Inferior parietal cortex (tissue), 1 donor: ENCODE results near the gene RUFY3.
A peak's percentile ranks its signal among the peaks of the same experiment; 100 is the strongest.
"Not testable (repeated sequence)": the region's sequence is repeated elsewhere in the genome, so short reads cannot be mapped to it uniquely, and the experiment has no call there.

ENCODE experiments used
- DNase-seq: peaks from one replicate; pipeline ENCODE4 v3.0.0-alpha.2; 2016; ENCODE audit errors: extremely low spot score

Gene RUFY3

GRCh38 chr4:70721747-70722146 lies at the start of gene RUFY3:
Gene RUFY3, plus strand, starts transcription at chr4:70721964. Its CDS starts 610 bp downstream, at chr4:70722574.
- DNase-seq = peak; percentile 93

GRCh38 chr4:70674191-70674590 lies 47.6 kb upstream of the RUFY3 start:
- DNase-seq = no peak

GRCh38 chr4:70674731-70675130 lies 47.0 kb upstream of the RUFY3 start:
- no peak for DNase-seq

- DNase-seq = no peak
These were observed 45.1 kb upstream of the RUFY3 start for GRCh38 chr4:70676554-70677090.

DNA sequence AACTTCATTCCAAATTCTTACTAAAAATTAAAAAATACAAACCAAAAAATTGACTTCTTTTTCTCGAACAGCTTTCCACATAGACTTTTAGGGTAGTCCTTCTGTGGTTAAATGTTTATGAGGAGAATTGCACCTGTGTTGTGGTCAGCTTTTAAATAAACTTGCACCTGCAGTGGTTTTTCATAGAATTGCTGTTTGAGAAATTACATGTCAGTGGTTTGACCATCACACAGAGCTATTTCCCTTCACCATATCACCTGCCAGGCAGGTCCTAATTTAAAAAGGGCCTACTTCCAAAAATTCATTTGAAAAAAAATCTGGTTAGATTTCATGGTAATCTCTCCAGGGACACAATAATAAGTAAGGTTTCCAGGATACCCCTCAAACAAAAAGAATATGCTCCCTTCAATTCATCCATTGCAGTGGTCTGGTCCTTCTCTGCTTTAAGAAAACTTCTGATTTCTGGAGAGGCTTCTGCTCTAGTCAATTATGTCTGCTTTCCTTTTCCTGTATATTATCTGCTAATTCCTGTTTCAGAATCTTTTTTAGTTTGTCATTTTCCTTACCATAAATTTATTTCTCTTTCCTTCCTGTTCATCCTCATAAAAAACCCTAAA lies 43.3 kb upstream of the RUFY3 start:
- no peak for DNase-seq

- no peak for DNase-seq
These were observed 40.8 kb upstream of the RUFY3 start for GRCh38 chr4:70680934-70681333.

DNA sequence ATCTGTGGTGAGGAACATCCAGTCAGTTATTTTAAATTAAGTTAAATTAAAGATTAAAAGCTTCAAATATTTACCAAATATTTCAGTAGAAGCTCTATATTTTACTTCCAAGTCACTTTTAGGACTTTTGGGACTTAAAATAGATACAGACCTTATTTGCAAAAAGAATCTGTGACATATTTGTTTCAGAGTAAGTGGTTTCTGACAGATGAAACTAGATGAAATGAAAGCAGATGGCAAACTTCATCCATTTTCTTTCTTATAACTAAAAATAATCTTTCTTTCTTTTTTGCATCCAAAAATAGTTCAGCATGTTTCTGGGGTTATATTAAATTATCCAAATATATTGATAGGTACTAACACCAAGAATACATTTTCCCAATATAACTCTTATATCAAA lies 40.1 kb upstream of the RUFY3 start:
- no peak for DNase-seq

GRCh38 chr4:70682142-70682541 lies 39.6 kb upstream of the RUFY3 start:
- DNase-seq = not testable (repeated sequence)

DNA sequence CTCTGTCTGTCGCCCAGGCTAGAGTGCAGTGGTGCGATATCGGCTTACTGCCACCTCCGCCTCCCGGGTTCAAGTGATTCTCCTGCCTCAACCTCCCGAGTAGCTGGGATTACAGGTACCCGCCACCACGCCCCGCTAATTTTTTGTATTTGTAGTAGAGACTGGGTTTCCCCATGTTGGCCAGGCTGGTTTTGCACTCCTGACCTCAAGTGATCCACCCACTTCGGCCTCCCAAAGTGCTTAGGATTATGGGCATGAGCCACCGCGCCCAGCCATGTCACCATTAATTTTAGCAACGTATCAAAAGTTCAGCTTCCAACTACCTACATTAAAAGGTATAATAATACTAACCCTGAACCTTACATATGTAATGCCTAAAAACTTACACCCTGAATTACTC lies 34.4 kb upstream of the RUFY3 start:
- no peak for DNase-seq

- peak; percentile 100 for DNase-seq
These were observed 33.7 kb upstream of the RUFY3 start, which contains the start of gene UTP3 for GRCh38 chr4:70687821-70688794. Gene UTP3, plus strand, starts transcription at chr4:70688532. Its CDS starts 146 bp downstream, at chr4:70688678.

GRCh38 chr4:70688795-70689231 lies 33.0 kb upstream of the RUFY3 start:
- DNase-seq = no peak

- DNase-seq = no peak
These were observed 30.1 kb upstream of the RUFY3 start for GRCh38 chr4:70691661-70692060.

GRCh38 chr4:70694633-70695032 lies 27.1 kb upstream of the RUFY3 start:
- DNase-seq = not testable (repeated sequence)

DNA sequence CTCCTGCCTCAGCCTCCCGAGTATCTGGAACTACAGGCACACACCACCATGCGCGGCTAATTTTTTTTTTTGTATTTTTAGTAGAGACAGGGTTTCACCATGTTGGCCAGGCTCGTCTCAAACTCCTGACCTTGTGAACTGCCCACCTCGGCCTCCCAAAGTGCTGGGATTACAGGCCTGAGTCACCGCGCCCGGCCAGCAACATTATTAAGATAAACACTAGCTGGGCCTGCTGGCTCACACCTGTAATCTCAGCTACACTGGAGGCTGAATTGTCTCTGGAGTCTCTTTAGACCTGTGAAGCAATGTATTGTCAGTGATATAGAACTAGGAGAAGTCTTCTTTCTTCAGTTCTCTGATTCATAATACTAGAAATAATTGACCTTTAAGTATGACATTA lies 23.3 kb upstream of the RUFY3 start:
- DNase-seq = not testable (repeated sequence)

- DNase-seq = no peak
These were observed 21.1 kb upstream of the RUFY3 start for GRCh38 chr4:70700712-70701111.

DNA sequence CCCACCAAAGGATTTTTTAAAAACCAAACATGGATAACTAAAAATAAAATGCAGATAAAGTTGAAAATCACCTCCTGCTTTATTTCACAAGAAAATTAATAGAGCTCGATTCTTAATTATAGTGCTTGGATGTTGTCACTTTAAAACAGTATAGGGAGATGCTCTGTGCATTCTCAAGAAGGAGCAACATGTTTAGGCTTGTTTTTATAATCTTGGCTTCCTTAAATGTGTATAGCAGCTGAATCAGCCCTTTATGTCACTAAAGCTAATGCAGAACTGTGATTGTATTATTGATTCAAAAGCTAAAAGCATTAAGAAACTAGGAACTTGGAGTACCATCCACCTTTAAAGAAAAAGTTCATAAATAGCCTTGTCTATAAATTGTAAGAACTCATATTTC lies 20.5 kb upstream of the RUFY3 start:
- DNase-seq = no peak

- not testable (repeated sequence) for DNase-seq
These were observed 19.2 kb upstream of the RUFY3 start for GRCh38 chr4:70702592-70702991.

DNA sequence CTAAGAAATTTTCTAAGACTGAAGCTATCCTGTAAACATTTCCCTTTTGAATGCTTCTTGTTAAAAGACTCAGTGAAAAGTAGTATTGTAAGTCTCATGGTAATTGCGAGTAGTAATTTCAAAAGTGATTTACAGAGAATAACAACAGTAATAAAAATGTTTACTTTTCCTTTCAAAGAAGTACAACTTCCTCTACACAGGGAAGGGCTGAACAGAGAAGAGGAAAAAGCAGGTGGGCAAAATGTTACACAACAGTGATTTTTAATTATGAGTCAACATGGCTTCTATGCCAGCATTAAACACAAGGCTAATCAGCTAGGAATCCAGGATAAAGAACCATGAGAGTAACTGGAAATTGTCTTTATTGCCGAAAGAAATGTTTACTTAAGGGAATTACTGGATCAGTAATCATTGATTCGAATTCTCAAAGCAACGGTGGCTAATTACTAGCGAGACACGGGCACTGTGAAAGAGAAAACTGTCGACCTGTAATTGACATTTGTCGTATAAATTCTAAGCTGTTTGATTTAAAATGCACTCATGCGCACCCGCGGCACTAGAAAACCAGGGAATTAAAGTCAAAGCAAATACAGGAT lies 18.0 kb upstream of the RUFY3 start:
- DNase-seq = peak; percentile 59

DNA sequence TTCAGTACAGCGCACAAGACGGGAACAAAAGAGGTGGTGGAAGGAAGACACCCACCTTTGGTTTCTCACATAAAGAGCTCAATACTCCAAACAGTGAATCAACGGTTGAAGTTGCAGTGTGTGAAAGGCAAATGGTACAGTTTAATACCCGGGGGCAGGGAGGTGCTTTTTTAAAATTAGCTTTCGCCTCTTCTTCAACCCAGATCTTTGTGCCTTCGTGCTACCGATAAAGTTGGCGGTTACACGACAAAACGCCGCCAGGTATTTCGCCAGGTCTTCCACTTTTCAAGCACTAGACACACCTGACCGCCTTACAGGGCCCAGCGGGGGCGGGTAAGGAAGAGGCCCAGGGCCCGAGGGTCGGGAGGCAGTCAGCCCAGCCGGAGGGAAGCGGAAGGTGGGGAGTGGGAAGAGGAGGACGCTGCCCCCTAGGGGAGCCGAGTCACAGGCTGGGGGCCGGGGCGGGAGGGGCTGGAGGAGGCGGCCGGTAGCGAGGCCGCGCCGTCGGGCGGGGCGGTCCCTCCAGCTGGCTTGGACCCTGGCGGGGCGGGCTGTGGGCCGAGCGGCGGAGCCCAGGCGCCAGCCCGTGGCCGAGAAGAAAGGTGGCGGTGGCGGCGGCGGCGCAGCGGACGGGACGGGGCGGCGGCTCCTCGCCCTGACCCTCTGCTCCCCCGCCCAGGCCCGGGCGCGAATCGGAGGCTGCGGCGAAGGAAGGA lies 17.4 kb upstream of the RUFY3 start:
- no peak for DNase-seq

GRCh38 chr4:70704931-70705182 lies 16.9 kb upstream of the RUFY3 start:
- no peak for DNase-seq

DNA sequence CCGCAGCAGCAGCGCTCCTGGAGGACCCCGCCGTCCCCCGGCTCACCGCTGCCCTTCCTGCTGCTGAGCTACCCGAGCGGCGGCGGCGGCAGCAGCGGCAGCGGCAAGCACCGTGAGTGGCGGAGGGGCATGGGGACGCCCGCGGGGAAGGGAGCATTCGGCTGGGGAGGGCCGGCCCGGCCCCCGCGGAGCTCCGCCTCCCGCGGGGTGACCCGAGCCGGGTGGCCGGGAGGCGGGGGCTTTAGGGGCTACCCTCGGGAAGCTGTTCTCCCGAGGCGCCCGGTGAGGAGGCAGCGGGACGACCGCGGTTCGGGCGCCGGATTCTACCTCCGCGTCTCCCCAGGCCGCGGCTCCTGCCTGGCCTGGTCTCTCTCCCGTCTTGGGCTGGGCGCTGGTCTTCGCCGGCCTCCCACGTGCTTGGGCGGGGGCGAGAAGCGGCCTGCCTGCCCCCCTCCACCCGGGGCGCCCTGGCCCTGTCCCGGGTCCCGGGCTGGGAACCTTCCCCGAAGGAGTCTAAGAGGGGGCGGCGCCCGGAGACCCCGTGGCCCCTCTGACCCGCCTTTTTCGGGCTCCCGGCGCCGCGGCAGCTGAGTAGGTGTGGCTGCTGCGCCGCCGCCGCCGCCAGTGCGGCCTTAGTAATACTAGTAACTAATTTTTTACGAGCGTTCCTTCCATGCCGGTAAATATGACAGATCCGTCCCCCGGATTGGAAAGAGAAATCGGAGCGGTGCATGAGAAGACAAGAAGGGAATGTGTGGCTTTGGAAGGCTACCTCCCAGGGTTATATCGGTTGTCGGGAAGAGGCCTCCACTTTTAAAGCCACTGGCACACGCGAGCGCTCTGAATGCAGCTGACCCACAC lies 16.4 kb upstream of the RUFY3 start:
- peak; percentile 53 for DNase-seq
